K562 (cell line): ENCODE results near the gene PAN3. TPM values are rescaled to one million over a fixed set of nuclear protein-coding genes. Genes with fewer than 3 reads are reported as not detected.
A peak's percentile ranks its signal among the peaks of the same experiment; 100 is the strongest.

Experiments
- ATAC-seq: fragments of 200-7000 bp; cut with Tn5 transposase; 3 replicates; pipeline ENCODE4 v1.9.1; 2020; ENCODE audit warnings: moderate library complexity
- BruUV-seq: library from RNA; stranded (reverse); fragments of 400-500 nt; replicated peaks from 2 replicates; lab custom pipeline; 2021; lab: Mats Ljungman, UMichigan
- CTCF ChIA-PET: fragments of 300-600 bp; formaldehyde crosslinking; extraction: SDS; loops from one replicate; lab custom pipeline; 2021; ENCODE audit warnings: low intra/inter-chr PET ratio; lab: Yijun Ruan, JAX
- POLR2A ChIA-PET: fragments of 300-600, 350-650 bp; sonication (Branson Sonifier 250); formaldehyde crosslinking; extraction: SDS; loops from one replicate; lab custom pipeline; 2021; ENCODE audit warnings: antibody characterized with exemption, inconsistent platforms; lab: Yijun Ruan, JAX
- DNase-seq, 4 experiments: peaks; one replicate each; pipeline versions ENCODE4 v3.0.0 to v3.0.0-alpha.2; 2011 to 2018; ENCODE audit warnings: low spot score in 3 of 4, mixed read lengths in 3 of 4; ENCODE audit errors: extremely low read depth in 1 of 4
- FAIRE-seq: peaks from 2 replicates; lab custom pipeline; 2011; peaks lifted over from hg19 to GRCh38; lab: Jason Lieb, UNC
- H2AFZ ChIP-seq: 2 replicates; pipeline ENCODE4 v1.6.0; 2011; ENCODE audit warnings: low read depth, low read length, control low read depth, inconsistent platforms
- H3K27ac ChIP-seq: fragments of 200-600 bp; 3 replicates; pipeline ENCODE4 v1.8.0; 2011; ENCODE audit warnings: low read depth, mild to moderate bottlenecking, control low read depth, inconsistent platforms, low read length, moderate library complexity, mixed read lengths; ENCODE audit errors: extremely low read depth
- H3K27me3 ChIP-seq, 2 experiments: fragments of 300-600 bp in 1 of 2; 2 replicates in 1 of 2; 3 replicates in 1 of 2; pipeline versions ENCODE4 v1.6.0 to v1.8.0; 2011; ENCODE audit warnings: inconsistent platforms in 2 of 2, low read length in 2 of 2, mild to moderate bottlenecking in 1 of 2, mixed read lengths in 1 of 2, moderate library complexity in 1 of 2; ENCODE audit not compliant: control insufficient read depth in 2 of 2, insufficient read depth in 2 of 2
- H3K36me3 ChIP-seq: fragments of 300-600 bp; 3 replicates; pipeline ENCODE4 v1.8.0; 2011; ENCODE audit warnings: mild to moderate bottlenecking, low read length, inconsistent platforms; ENCODE audit not compliant: control insufficient read depth, insufficient read depth
- H3K4me1 ChIP-seq, 2 experiments: fragments of 200-600 bp in 1 of 2; replicated peaks in 1 of 2; 2 replicates in 1 of 2; 3 replicates in 1 of 2; pipeline versions ENCODE4 v1.5.1 to v1.8.0; 2011; ENCODE audit warnings: inconsistent platforms in 2 of 2, low read length in 2 of 2, mild to moderate bottlenecking in 1 of 2, mixed read lengths in 1 of 2, moderate library complexity in 1 of 2; ENCODE audit not compliant: control insufficient read depth in 2 of 2, insufficient read depth in 2 of 2
- H3K4me2 ChIP-seq: 2 replicates; pipeline ENCODE4 v1.6.1; 2011; ENCODE audit warnings: low read length, control low read depth, inconsistent platforms, mixed read lengths; ENCODE audit not compliant: insufficient read depth
- H3K4me3 ChIP-seq: fragments of 200-600 bp; sonication (generic), shearing (Covaris generic); 2 replicates; pipeline ENCODE4 v1.5.1; 2016; ENCODE audit warnings: control low read depth, inconsistent platforms
- H3K79me2 ChIP-seq: fragments of 200-600 bp; 3 replicates; pipeline ENCODE4 v1.8.0; 2011; ENCODE audit warnings: low read length, inconsistent platforms; ENCODE audit not compliant: control insufficient read depth, insufficient read depth
- H3K9ac ChIP-seq, 2 experiments: 2 replicates each; pipeline versions ENCODE4 v1.6.0 to v1.6.1; 2011; ENCODE audit warnings: low read depth in 2 of 2, low read length in 2 of 2, control low read depth in 1 of 2, inconsistent platforms in 1 of 2, mild to moderate bottlenecking in 1 of 2, mixed read lengths in 1 of 2; ENCODE audit not compliant: insufficient read depth in 1 of 2
- H3K9me1 ChIP-seq: one replicate; pipeline ENCODE4 v1.6.0; 2011; ENCODE audit warnings: inconsistent platforms, mild to moderate bottlenecking, low read length, moderate library complexity; ENCODE audit not compliant: control insufficient read depth, insufficient read depth
- H3K9me3 ChIP-seq: replicated peaks from 2 replicates; pipeline ENCODE4 v1.5.1; 2011; ENCODE audit warnings: low read depth, low read length, inconsistent platforms; ENCODE audit not compliant: control insufficient read depth, insufficient read depth
- H4K20me1 ChIP-seq: replicated peaks from 2 replicates; pipeline ENCODE4 v1.6.1; 2011; ENCODE audit warnings: low read length, inconsistent platforms, mixed read lengths; ENCODE audit not compliant: control insufficient read depth, insufficient read depth
- CBX3 ChIP-seq, 2 experiments: IDR thresholded peaks; 1 replicate in 1 of 2; 2 replicates in 1 of 2; pipeline ENCODE4 v1.6.1; 2012; ENCODE audit warnings: inconsistent platforms in 2 of 2, low read length in 2 of 2, borderline replicate concordance in 1 of 2, control low read depth in 1 of 2
- FOXP1 ChIP-seq: sonication (generic); formaldehyde crosslinking; IDR thresholded peaks from 2 replicates; pipeline ENCODE4 v1.8.0; 2022; ENCODE audit warnings: mild to moderate bottlenecking, missing genetic modification reagents
- HDAC2 ChIP-seq: fragments of 450-650 bp; IDR thresholded peaks from 2 replicates; pipeline ENCODE4 v1.6.1; 2016; ENCODE audit warnings: mild to moderate bottlenecking
- IRF2 ChIP-seq: sonication (generic); formaldehyde crosslinking; IDR thresholded peaks from 2 replicates; pipeline ENCODE4 v1.8.1; 2022; ENCODE audit warnings: mild to moderate bottlenecking, missing genetic modification reagents
- L3MBTL2 ChIP-seq: fragments of 450-650 bp; IDR thresholded peaks from 2 replicates; pipeline ENCODE4 v1.6.1; 2016; ENCODE audit warnings: mild to moderate bottlenecking, moderate library complexity
- NFIC ChIP-seq: fragments of 450-650 bp; IDR thresholded peaks from 2 replicates; pipeline ENCODE4 v1.6.1; 2017; ENCODE audit warnings: mild to moderate bottlenecking, inconsistent platforms
- RFX1 ChIP-seq: fragments of 450-650 bp; IDR thresholded peaks from 2 replicates; pipeline ENCODE4 v1.6.1; 2016; ENCODE audit warnings: mild to moderate bottlenecking, moderate library complexity
- RHOXF2B ChIP-seq: fragments of 250-450 bp; sonication (Bioruptor Pico); conservative IDR thresholded peaks from 2 replicates; pipeline ENCODE4 v1.5.1; 2021
- WGBS: fragments of 100-300 bp; shearing (Covaris generic); methylation state at CpG from one replicate; pipeline ENCODE4 v1.1.6; 2016; ENCODE audit warnings: low coverage, mixed read lengths; ENCODE audit not compliant: insufficient coverage; ENCODE audit errors: missing lambda C conversion rate; 5-methylcytosine and 5-hydroxymethylcytosine counted together
- in situ Hi-C: fragments of 300-500 bp; cut with MboI; formaldehyde crosslinking; loops from 4 replicates; pipeline ENCODE4 v1.15.0; 2018; ENCODE audit warnings: inconsistent platforms, mixed read lengths
- intact Hi-C: fragments of 100-400 bp; cut with micrococcal nuclease; formaldehyde crosslinking; loops from 2 replicates; pipeline ENCODE4 v1.14.2; 2022
- polyA plus RNA-seq, 8 experiments: library from polyadenylated mRNA; depleted of rRNA in 4 of 8; stranded (reverse) in 5 of 8; unstranded in 3 of 8; fragments of >200 nt; fragmentation: Nextera tagmentation in 2 of 8; fragmentation: Illumina TruSeq in 1 of 8; extraction: Ambion mirVana in 2 of 8; extraction: Trizol in 1 of 8; gene quantifications; 2 replicates each; pipeline versions ENCODE4 v1.2.1 to v1.2.3, GENCODE V29; 2011 to 2014; ENCODE audit warnings: inconsistent platforms in 1 of 8, missing spikeins in 1 of 8
- total RNA-seq, 7 experiments: library from RNA; depleted of rRNA in 6 of 7; stranded (reverse); fragments of >200 nt in 6 of 7; fragmentation: Illumina TruSeq in 2 of 7; extraction: Trizol in 2 of 7; gene quantifications; 2 replicates each; pipeline versions ENCODE4 v1.2.1 to v1.2.3, GENCODE V29; 2011 to 2021; ENCODE audit warnings: low replicate concordance in 1 of 7
- TF ChIP-seq, protein P1 (sequence below): sonication (generic); formaldehyde crosslinking; IDR thresholded peaks from 2 replicates; pipeline ENCODE4 v1.9.0; 2022; ENCODE audit warnings: mild to moderate bottlenecking, missing genetic modification reagents
- TF ChIP-seq, protein P2 (sequence below): fragments of 450-650 bp; IDR thresholded peaks from 2 replicates; pipeline ENCODE4 v1.6.1; 2014; ENCODE audit warnings: low read depth, mild to moderate bottlenecking, moderate library complexity, borderline replicate concordance

PAN3 gene
- total and polyA plus RNA-seq, 9 of the 15 experiments (the other 6 are each of a cell fraction or from before 2014, with no cell fraction given): 7.2 to 19.9 (median 11.6) TPM

DNA sequence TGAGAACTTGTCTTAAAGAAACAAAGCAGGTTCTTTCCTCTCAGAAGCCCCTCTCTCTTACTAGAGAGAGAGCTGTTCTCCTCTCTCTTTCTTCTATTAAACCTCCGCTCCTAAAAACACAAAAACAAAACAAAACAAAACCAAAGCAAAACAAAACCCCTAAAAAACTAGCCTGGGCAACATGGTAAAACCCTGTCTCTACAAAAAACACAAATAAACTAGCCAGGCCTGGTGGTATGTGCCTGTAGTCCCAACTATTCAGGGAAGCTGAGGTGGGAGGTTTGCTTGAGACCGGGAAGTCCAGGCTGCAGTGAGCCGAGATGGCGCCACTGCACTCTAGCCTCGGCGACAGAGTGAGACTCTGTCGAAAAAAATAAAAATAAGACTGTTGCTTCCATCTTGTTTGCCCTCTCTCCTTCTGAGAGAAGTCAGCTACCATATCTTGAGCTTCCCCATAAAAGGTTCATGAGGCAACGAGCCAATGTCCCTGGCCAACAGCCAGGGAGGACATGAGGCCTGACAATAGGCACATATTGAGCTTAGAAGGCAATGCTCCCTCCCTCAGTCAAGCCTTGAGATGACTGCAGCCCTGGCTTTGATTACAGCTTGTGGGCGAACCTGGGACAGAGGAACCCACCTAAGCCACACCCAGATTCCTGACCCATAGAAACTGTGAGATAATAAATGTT is 20.5 kb upstream of the PAN3 start:
- TF ChIP-seq CBX3 (IDR thresholded peaks at IDR 0.05; ENCODE audit: borderline replicate concordance in 1 of 2, low read length in 2 of 2): no peak
- TF ChIP-seq, protein P1, sequence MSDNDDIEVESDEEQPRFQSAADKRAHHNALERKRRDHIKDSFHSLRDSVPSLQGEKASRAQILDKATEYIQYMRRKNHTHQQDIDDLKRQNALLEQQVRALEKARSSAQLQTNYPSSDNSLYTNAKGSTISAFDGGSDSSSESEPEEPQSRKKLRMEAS (CRISPR knock-in tag): no peak
- peak; percentile 27; the same call in 1 of the 2 replicates for TF ChIP-seq L3MBTL2
- TF ChIP-seq IRF2 (CRISPR knock-in tag): no peak
- TF ChIP-seq RHOXF2B: no peak
- peak; percentile 66 for TF ChIP-seq NFIC
- TF ChIP-seq HDAC2: no peak
- no peak for TF ChIP-seq FOXP1 (CRISPR knock-in tag)
- no peak for TF ChIP-seq RFX1
- TF ChIP-seq, protein P2, sequence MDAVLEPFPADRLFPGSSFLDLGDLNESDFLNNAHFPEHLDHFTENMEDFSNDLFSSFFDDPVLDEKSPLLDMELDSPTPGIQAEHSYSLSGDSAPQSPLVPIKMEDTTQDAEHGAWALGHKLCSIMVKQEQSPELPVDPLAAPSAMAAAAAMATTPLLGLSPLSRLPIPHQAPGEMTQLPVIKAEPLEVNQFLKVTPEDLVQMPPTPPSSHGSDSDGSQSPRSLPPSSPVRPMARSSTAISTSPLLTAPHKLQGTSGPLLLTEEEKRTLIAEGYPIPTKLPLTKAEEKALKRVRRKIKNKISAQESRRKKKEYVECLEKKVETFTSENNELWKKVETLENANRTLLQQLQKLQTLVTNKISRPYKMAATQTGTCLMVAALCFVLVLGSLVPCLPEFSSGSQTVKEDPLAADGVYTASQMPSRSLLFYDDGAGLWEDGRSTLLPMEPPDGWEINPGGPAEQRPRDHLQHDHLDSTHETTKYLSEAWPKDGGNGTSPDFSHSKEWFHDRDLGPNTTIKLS: no peak
- peak overlapping the region in 1 of 2 experiments; percentile 20; a peak in 1 of 4 replicates for H3K9ac ChIP-seq
- in situ Hi-C loops (no loop called here), intact Hi-C loops (no loop called here)
- POLR2A ChIA-PET: interaction anchor here (0.5 to 0.9 kb wide), 3 partner anchors 10 to 698 kb away, joined by 3 to 5 read pairs (median 3); no protein-coding TSS in a partner anchor
- peak in 1 of 4 experiments; percentile 50 for DNase-seq
- no peaks in the 10 kb centered on the region for H3K9me3 ChIP-seq
- H3K4me2 ChIP-seq: no peak overlapping the region; the same call in 1 of the 2 replicates
- CTCF ChIA-PET: no interaction called here
- no TSS peak for BruUV-seq
- H3K27me3 ChIP-seq: no peaks in the 10 kb centered on the region; a peak in 1 of 5 replicates
- H4K20me1 ChIP-seq: no peaks in the 10 kb centered on the region
- FAIRE-seq: peak; percentile 48
- WGBS: 13% methylated on average over 9 of the region's 9 CpGs
- H2AFZ ChIP-seq: peak overlapping the region; percentile 93
- H3K36me3 ChIP-seq: no peaks in the 10 kb centered on the region
- H3K79me2 ChIP-seq: no peaks in the 10 kb centered on the region
- H3K4me1 ChIP-seq: peaks cover 0 to 7% of the 10 kb centered on the region in 2 experiments; a peak in 3 of 5 replicates
- H3K9me1 ChIP-seq: no peaks in the 10 kb centered on the region
- no peak overlapping the region for H3K27ac ChIP-seq
- H3K4me3 ChIP-seq: no peak overlapping the region
- peak; percentile 74 for ATAC-seq
